Measurements from ENCODE around the gene UBE2V1.

DNA sequence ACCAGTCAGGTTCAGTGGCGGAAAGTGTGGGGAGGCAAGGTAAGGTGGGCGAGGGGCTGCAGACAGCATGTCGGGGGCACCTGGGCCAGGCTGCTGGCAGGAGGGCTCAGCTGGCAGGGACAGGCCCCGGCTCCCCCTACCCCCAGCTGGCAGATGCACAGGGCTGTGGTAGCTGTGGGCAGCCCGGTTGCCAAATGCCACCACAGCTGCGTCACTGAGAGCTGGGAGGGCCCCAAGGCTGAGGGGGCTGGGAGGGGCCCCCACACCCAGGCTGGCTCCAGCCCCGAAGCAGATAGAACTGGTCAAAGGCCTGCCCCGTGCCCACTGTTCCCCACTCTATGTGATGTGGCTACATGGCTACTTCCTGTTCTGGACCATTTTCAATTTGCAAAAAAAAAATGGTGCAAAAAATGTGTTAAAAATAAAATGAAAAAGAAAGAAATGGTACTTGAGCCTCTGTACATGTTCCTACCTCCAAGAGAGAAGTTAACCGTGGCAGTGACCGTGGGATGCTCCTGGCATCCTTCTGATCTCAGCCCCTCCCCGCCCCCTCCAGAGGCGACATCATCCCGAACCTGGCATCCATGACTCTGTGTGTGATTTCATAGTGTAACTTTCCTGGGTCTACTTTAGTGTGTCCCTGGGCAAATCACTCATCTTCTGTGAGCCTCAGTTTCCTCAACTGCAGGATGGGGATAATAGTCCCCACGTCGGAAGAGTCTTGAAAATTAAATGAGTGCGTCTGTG lies 64.4 kb downstream of the UBE2V1 start:
- TF ChIP-seq KAT2A (conservative IDR thresholded peaks at IDR 0.05; ENCODE audit: control insufficient read depth, low read depth, low read length) (no peak), HCFC1 (IDR thresholded peaks at IDR 0.05; ENCODE audit: low read length) (no peak), CEBPB (IDR thresholded peaks at IDR 0.05; ENCODE audit: borderline replicate concordance in 1 of 2, low read depth in 2 of 2, low read length in 2 of 2) (no peak), POLR2A (IDR thresholded peaks at IDR 0.05; ENCODE audit: low read depth, low read length) (no peak), KDM1A (IDR thresholded peaks at IDR 0.05; ENCODE audit: borderline replicate concordance) (no peak), POLR2AphosphoS5 (IDR thresholded peaks at IDR 0.05; ENCODE audit: low read length) (no peak), CREM (IDR thresholded peaks at IDR 0.05; ENCODE audit: low read depth) (no peak), TBL1XR1 (IDR thresholded peaks at IDR 0.05; ENCODE audit: low read depth, low read length) (no peak)
- TF ChIP-seq, protein P1, sequence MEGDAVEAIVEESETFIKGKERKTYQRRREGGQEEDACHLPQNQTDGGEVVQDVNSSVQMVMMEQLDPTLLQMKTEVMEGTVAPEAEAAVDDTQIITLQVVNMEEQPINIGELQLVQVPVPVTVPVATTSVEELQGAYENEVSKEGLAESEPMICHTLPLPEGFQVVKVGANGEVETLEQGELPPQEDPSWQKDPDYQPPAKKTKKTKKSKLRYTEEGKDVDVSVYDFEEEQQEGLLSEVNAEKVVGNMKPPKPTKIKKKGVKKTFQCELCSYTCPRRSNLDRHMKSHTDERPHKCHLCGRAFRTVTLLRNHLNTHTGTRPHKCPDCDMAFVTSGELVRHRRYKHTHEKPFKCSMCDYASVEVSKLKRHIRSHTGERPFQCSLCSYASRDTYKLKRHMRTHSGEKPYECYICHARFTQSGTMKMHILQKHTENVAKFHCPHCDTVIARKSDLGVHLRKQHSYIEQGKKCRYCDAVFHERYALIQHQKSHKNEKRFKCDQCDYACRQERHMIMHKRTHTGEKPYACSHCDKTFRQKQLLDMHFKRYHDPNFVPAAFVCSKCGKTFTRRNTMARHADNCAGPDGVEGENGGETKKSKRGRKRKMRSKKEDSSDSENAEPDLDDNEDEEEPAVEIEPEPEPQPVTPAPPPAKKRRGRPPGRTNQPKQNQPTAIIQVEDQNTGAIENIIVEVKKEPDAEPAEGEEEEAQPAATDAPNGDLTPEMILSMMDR (IDR thresholded peaks at IDR 0.05 in 2 of 3, conservative IDR thresholded peaks at IDR 0.05 in 1 of 3; ENCODE audit: control insufficient read depth in 2 of 3, extremely low read depth in 1 of 3, insufficient read depth in 1 of 3, low read depth in 3 of 3, low read length in 3 of 3): no peak
- TF ChIP-seq, protein P2, sequence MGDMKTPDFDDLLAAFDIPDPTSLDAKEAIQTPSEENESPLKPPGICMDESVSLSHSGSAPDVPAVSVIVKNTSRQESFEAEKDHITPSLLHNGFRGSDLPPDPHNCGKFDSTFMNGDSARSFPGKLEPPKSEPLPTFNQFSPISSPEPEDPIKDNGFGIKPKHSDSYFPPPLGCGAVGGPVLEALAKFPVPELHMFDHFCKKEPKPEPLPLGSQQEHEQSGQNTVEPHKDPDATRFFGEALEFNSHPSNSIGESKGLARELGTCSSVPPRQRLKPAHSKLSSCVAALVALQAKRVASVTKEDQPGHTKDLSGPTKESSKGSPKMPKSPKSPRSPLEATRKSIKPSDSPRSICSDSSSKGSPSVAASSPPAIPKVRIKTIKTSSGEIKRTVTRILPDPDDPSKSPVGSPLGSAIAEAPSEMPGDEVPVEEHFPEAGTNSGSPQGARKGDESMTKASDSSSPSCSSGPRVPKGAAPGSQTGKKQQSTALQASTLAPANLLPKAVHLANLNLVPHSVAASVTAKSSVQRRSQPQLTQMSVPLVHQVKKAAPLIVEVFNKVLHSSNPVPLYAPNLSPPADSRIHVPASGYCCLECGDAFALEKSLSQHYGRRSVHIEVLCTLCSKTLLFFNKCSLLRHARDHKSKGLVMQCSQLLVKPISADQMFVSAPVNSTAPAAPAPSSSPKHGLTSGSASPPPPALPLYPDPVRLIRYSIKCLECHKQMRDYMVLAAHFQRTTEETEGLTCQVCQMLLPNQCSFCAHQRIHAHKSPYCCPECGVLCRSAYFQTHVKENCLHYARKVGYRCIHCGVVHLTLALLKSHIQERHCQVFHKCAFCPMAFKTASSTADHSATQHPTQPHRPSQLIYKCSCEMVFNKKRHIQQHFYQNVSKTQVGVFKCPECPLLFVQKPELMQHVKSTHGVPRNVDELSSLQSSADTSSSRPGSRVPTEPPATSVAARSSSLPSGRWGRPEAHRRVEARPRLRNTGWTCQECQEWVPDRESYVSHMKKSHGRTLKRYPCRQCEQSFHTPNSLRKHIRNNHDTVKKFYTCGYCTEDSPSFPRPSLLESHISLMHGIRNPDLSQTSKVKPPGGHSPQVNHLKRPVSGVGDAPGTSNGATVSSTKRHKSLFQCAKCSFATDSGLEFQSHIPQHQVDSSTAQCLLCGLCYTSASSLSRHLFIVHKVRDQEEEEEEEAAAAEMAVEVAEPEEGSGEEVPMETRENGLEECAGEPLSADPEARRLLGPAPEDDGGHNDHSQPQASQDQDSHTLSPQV (IDR thresholded peaks at IDR 0.05): no peak

Measured in GM12878 (cell line).